Measurements from ENCODE around the gene MRPL28.

The MRPL28 gene

GRCh38 chr16:374616-374926 lies 4.2 kb upstream of the MRPL28 start:
- H3K36me3 ChIP-seq (ENCODE audit: control insufficient read depth, low read length): peaks cover 42% of the 10 kb centered on the region

GRCh38 chr16:373848-374615 lies 3.7 kb upstream of the MRPL28 start:
- no peak overlapping the region for H3K4me2 ChIP-seq (ENCODE audit: low read length)
- no peak overlapping the region for H3K4me3 ChIP-seq (ENCODE audit: low read length)
- no peaks in the 10 kb centered on the region for H3K27me3 ChIP-seq (ENCODE audit: control insufficient read depth, low read length)
- no peaks in the 10 kb centered on the region for H4K20me1 ChIP-seq (ENCODE audit: control insufficient read depth, insufficient read depth, low read depth, low read length)
- peaks cover 45% of the 10 kb centered on the region for H3K36me3 ChIP-seq (ENCODE audit: control insufficient read depth, low read length)
- no peak overlapping the region for H3K27ac ChIP-seq (ENCODE audit: low read depth, low read length)
- H3K79me2 ChIP-seq (ENCODE audit: control insufficient read depth, low read length): peaks cover 11% of the 10 kb centered on the region
- H3K4me1 ChIP-seq (ENCODE audit: control insufficient read depth, low read length): peaks cover 17% of the 10 kb centered on the region
- TF ChIP-seq EZH2phosphoT487 (IDR thresholded peaks at IDR 0.05; ENCODE audit: borderline replicate concordance, low read length) (no peak), CTCF (IDR thresholded peaks at IDR 0.05; ENCODE audit: low read depth, low read length, poor library complexity, severe bottlenecking) (no peak)
- no peaks in the 10 kb centered on the region for H3K9me3 ChIP-seq (ENCODE audit: control insufficient read depth, insufficient read depth, low read length)
- H3F3A ChIP-seq (ENCODE audit: control insufficient read depth, insufficient read depth): no peaks in the 10 kb centered on the region
- no peaks in the 10 kb centered on the region for H3K9me2 ChIP-seq (replicated peaks; ENCODE audit: control insufficient read depth, low read length)

More at GRCh38 chr16:374616-374926, 4.2 kb upstream of the MRPL28 start:
- Histone ChIP-seq H3K9me3 (ENCODE audit: control insufficient read depth, insufficient read depth, low read length) (no peaks in the 10 kb centered on the region), H3K27me3 (ENCODE audit: control insufficient read depth, low read length) (no peaks in the 10 kb centered on the region), H4K20me1 (ENCODE audit: control insufficient read depth, insufficient read depth, low read depth, low read length) (no peaks in the 10 kb centered on the region), H3K27ac (ENCODE audit: low read depth, low read length) (no peak overlapping the region), H3K4me3 (ENCODE audit: low read length) (no peak overlapping the region), H3K79me2 (ENCODE audit: control insufficient read depth, low read length) (peaks cover 17% of the 10 kb centered on the region), H3K9me2 (replicated peaks; ENCODE audit: control insufficient read depth, low read length) (no peaks in the 10 kb centered on the region), H3K4me1 (ENCODE audit: control insufficient read depth, low read length) (peaks cover 15% of the 10 kb centered on the region), H3K4me2 (ENCODE audit: low read length) (no peak overlapping the region), H3F3A (ENCODE audit: control insufficient read depth, insufficient read depth) (no peaks in the 10 kb centered on the region)
- no peak for TF ChIP-seq EZH2phosphoT487 (IDR thresholded peaks at IDR 0.05; ENCODE audit: borderline replicate concordance, low read length)
- no peak for TF ChIP-seq CTCF (IDR thresholded peaks at IDR 0.05; ENCODE audit: low read depth, low read length, poor library complexity, severe bottlenecking)

GRCh38 chr16:373020-373598 lies 2.8 kb upstream of the MRPL28 start:
- H3K9me3 ChIP-seq (ENCODE audit: control insufficient read depth, insufficient read depth, low read length): no peaks in the 10 kb centered on the region

More at GRCh38 chr16:373020-373598, 2.8 kb upstream of the MRPL28 start:
- Histone ChIP-seq H3K36me3 (ENCODE audit: control insufficient read depth, low read length) (peaks cover 55% of the 10 kb centered on the region), H3K4me1 (ENCODE audit: control insufficient read depth, low read length) (peaks cover 17% of the 10 kb centered on the region), H3K9me2 (replicated peaks; ENCODE audit: control insufficient read depth, low read length) (no peaks in the 10 kb centered on the region), H3K27ac (ENCODE audit: low read depth, low read length) (no peak overlapping the region), H3K4me3 (ENCODE audit: low read length) (no peak overlapping the region), H4K20me1 (ENCODE audit: control insufficient read depth, insufficient read depth, low read depth, low read length) (no peaks in the 10 kb centered on the region), H3K4me2 (ENCODE audit: low read length) (no peak overlapping the region), H3K79me2 (ENCODE audit: control insufficient read depth, low read length) (peaks cover 5% of the 10 kb centered on the region), H3F3A (ENCODE audit: control insufficient read depth, insufficient read depth) (no peaks in the 10 kb centered on the region), H3K27me3 (ENCODE audit: control insufficient read depth, low read length) (no peaks in the 10 kb centered on the region)
- TF ChIP-seq CTCF (IDR thresholded peaks at IDR 0.05; ENCODE audit: low read depth, low read length, poor library complexity, severe bottlenecking): no peak
- no peak for TF ChIP-seq EZH2phosphoT487 (IDR thresholded peaks at IDR 0.05; ENCODE audit: borderline replicate concordance, low read length)

All from DOHH2 (cell line).